ENCODE results near the gene BCS1L. TPM values are rescaled to one million over a fixed set of nuclear protein-coding genes. Genes with fewer than 3 reads are reported as not detected.

Gene BCS1L
- total RNA-seq, 3 donors from 2014 or later: 26.4 to 35.4 (median 32.4) TPM

DNA sequence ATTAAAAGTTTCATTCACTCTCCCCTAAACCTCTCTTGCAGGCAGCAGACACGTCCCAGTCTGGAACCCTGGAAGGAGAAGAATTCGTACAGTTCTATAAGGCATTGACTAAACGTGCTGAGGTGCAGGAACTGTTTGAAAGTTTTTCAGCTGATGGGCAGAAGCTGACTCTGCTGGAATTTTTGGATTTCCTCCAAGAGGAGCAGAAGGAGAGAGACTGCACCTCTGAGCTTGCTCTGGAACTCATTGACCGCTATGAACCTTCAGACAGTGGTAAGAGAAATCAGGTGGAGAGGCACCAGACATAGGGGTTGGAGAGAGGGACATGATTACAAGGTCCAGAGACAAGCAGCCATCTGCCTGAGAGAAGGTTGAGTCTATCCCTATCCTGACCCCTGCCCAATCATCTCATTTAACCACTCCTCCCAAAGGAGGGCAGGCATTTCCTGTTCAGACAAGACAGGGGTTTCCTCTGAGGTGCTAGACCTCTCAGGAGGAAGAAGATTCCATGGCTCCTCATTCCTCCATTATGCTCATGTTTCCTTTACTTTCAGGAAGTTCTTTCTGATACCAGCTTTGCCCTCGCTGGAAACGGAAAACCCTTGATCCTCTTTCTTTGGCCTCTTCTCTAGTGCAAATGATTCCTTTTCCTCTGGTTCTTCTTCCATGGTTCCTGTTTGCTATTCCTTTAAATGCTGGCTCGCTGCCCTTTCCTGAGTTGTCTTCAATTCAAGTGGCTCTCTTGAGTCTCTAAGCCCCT is 36.7 kb upstream of the BCS1L start:
- Histone ChIP-seq H3K36me3 (no peaks in the 10 kb centered on the region), H3K27ac (no peak overlapping the region), H3K4me3 (no peak overlapping the region), H3K9me3 (no peaks in the 10 kb centered on the region), H3K27me3 (no peaks in the 10 kb centered on the region), H3K4me1 (no peaks in the 10 kb centered on the region)
- intact Hi-C loops (cut with DNase I; ENCODE audit: low total_unique reads): no loop called here
- no peak for DNase-seq (ENCODE audit: low spot score in 2 of 2)
- TF ChIP-seq, protein P1, sequence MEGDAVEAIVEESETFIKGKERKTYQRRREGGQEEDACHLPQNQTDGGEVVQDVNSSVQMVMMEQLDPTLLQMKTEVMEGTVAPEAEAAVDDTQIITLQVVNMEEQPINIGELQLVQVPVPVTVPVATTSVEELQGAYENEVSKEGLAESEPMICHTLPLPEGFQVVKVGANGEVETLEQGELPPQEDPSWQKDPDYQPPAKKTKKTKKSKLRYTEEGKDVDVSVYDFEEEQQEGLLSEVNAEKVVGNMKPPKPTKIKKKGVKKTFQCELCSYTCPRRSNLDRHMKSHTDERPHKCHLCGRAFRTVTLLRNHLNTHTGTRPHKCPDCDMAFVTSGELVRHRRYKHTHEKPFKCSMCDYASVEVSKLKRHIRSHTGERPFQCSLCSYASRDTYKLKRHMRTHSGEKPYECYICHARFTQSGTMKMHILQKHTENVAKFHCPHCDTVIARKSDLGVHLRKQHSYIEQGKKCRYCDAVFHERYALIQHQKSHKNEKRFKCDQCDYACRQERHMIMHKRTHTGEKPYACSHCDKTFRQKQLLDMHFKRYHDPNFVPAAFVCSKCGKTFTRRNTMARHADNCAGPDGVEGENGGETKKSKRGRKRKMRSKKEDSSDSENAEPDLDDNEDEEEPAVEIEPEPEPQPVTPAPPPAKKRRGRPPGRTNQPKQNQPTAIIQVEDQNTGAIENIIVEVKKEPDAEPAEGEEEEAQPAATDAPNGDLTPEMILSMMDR (IDR thresholded peaks at IDR 0.05): no peak
- TF ChIP-seq POLR2AphosphoS5 (IDR thresholded peaks at IDR 0.05) (no peak), POLR2A (IDR thresholded peaks at IDR 0.05) (no peak)

DNA sequence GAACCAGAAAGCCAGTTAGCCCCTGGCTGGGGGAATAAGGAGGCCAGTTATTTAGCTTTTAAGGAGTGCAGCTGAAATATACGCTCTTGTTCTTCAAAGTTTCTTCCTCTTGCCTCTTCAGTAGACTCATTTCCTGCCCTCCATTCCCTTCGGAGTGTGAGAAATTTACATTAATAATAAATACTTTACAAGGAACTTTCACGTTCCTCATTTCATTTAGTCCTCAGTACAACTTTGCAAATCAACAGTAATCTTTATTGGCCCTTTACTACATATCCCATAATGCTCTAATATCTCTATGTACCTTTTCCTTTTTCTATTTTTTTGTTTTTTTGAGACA is 36.1 kb upstream of the BCS1L start:
- H3K36me3 ChIP-seq: no peaks in the 10 kb centered on the region
- no peaks in the 10 kb centered on the region for H3K9me3 ChIP-seq
- H3K27ac ChIP-seq: no peak overlapping the region
- no peaks in the 10 kb centered on the region for H3K27me3 ChIP-seq
- H3K4me3 ChIP-seq: no peak overlapping the region
- no peak for DNase-seq (ENCODE audit: low spot score in 2 of 2)
- no peaks in the 10 kb centered on the region for H3K4me1 ChIP-seq
- no peak for TF ChIP-seq POLR2AphosphoS5 (IDR thresholded peaks at IDR 0.05)
- no peak for TF ChIP-seq POLR2A (IDR thresholded peaks at IDR 0.05)
- TF ChIP-seq, protein P1 (IDR thresholded peaks at IDR 0.05): no peak
- intact Hi-C loops (cut with DNase I; ENCODE audit: low total_unique reads): no loop called here

DNA sequence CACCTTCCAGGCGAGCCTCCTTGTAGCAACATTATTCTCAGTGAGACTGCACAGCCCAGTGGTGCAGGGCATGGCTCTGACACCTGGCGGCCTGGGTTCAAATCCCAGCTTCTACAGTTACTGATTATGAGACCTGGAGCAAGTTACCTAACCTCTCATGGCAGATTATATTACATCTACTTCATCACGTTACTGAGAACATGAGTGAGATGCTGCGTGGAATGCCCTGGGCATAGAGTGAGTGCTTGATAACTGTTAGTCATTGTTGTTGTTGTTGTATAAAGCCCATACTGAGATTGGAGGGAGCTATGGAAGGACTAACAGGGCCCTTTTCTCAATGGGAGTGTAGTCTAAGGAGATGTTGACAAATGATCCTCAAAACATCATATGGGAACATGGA is 33.1 kb upstream of the BCS1L start:
- H3K27ac ChIP-seq: no peak overlapping the region
- no peaks in the 10 kb centered on the region for H3K36me3 ChIP-seq
- DNase-seq (ENCODE audit: low spot score in 2 of 2): no peak
- no peaks in the 10 kb centered on the region for H3K9me3 ChIP-seq
- H3K27me3 ChIP-seq: no peaks in the 10 kb centered on the region
- intact Hi-C loops (cut with DNase I; ENCODE audit: low total_unique reads): no loop called here
- TF ChIP-seq POLR2AphosphoS5 (IDR thresholded peaks at IDR 0.05) (no peak), POLR2A (IDR thresholded peaks at IDR 0.05) (no peak)
- TF ChIP-seq, protein P1 (IDR thresholded peaks at IDR 0.05): no peak
- no peaks in the 10 kb centered on the region for H3K4me1 ChIP-seq
- no peak overlapping the region for H3K4me3 ChIP-seq

DNA sequence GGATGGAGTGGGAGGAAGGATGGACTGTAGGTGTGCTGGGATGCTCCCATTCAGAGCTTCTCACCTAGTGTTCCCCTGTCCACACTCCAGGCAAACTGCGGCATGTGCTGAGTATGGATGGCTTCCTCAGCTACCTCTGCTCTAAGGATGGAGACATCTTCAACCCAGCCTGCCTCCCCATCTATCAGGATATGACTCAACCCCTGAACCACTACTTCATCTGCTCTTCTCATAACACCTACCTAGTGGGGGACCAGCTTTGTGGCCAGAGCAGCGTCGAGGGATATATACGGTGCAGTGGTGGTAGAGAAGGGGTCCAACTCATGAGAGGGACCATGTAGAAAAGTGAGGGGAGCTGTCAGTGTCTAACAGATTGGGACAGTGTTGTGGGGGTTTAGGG is 31.5 kb upstream of the BCS1L start:
- no peak for DNase-seq (ENCODE audit: low spot score in 2 of 2)
- no peaks in the 10 kb centered on the region for H3K4me1 ChIP-seq
- no peak overlapping the region for H3K27ac ChIP-seq
- no peak overlapping the region for H3K4me3 ChIP-seq
- TF ChIP-seq POLR2AphosphoS5 (IDR thresholded peaks at IDR 0.05): no peak
- TF ChIP-seq, protein P1 (IDR thresholded peaks at IDR 0.05): no peak
- TF ChIP-seq POLR2A (IDR thresholded peaks at IDR 0.05): no peak
- intact Hi-C loops (cut with DNase I; ENCODE audit: low total_unique reads): no loop called here
- H3K36me3 ChIP-seq: no peaks in the 10 kb centered on the region
- H3K9me3 ChIP-seq: no peaks in the 10 kb centered on the region
- no peaks in the 10 kb centered on the region for H3K27me3 ChIP-seq

DNA sequence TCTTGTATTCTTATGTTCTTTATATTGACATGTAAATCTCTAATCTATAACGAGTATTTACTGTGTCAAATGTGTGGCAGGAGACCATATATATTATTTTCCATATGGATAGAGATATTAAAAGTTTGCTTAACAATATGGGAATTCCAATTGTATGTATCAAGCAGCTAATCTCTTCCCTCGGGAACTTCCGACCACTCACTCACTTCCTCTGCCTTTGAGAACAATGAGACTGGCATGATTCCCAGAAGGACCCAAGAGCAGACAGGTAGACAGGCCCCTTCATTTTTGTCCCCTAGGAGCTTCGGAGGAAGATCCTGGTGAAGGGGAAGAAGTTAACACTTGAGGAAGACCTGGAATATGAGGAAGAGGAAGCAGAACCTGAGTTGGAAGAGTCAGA is 27.6 kb upstream of the BCS1L start:
- intact Hi-C loops (cut with DNase I; ENCODE audit: low total_unique reads): no loop called here
- H3K27me3 ChIP-seq: no peaks in the 10 kb centered on the region
- DNase-seq (ENCODE audit: low spot score in 2 of 2): no peak
- no peak for TF ChIP-seq POLR2A (IDR thresholded peaks at IDR 0.05)
- TF ChIP-seq, protein P1 (IDR thresholded peaks at IDR 0.05): no peak
- no peak for TF ChIP-seq POLR2AphosphoS5 (IDR thresholded peaks at IDR 0.05)
- H3K36me3 ChIP-seq: peaks cover 2% of the 10 kb centered on the region
- no peaks in the 10 kb centered on the region for H3K9me3 ChIP-seq
- H3K4me1 ChIP-seq: no peaks in the 10 kb centered on the region
- H3K27ac ChIP-seq: no peak overlapping the region
- no peak overlapping the region for H3K4me3 ChIP-seq
